HEK293T (cell line): ENCODE results near the gene AXIN2.

Experiments used
- CTCF ChIA-PET: fragments of 350-600 bp; formaldehyde crosslinking; extraction: SDS; loops from one replicate; lab custom pipeline; 2021; ENCODE audit warnings: antibody characterized with exemption, inconsistent platforms; lab: Yijun Ruan, JAX
- POLR2A ChIA-PET: fragments of 350-600 bp; formaldehyde crosslinking; extraction: SDS; loops from one replicate; lab custom pipeline; 2020; ENCODE audit warnings: antibody characterized with exemption, inconsistent platforms; lab: Yijun Ruan, JAX
- DNase-seq: peaks from one replicate; pipeline ENCODE4 v3.0.0; 2012; ENCODE audit warnings: mixed read lengths; ENCODE audit errors: extremely low spot score
- ARNT ChIP-seq: fragments of 450-650 bp; IDR thresholded peaks from 2 replicates; pipeline ENCODE4 v1.6.1; 2017; ENCODE audit warnings: mild to moderate bottlenecking
- BHLHE40 ChIP-seq: fragments of 450-650 bp; IDR thresholded peaks from 2 replicates; pipeline ENCODE4 v1.6.1; 2016; ENCODE audit warnings: mild to moderate bottlenecking, moderate library complexity, borderline replicate concordance
- CTBP1 ChIP-seq: fragments of 450-650 bp; IDR thresholded peaks from 2 replicates; pipeline ENCODE4 v1.6.1; 2016; ENCODE audit warnings: borderline replicate concordance
- ELF4 ChIP-seq: fragments of 450-650 bp; IDR thresholded peaks from 2 replicates; pipeline ENCODE4 v1.6.1; 2017; ENCODE audit warnings: antibody characterized with exemption
- FOXA1 ChIP-seq: fragments of 450-650 bp; IDR thresholded peaks from 2 replicates; pipeline ENCODE4 v1.6.1; 2016; ENCODE audit warnings: mild to moderate bottlenecking
- FOXK2 ChIP-seq: fragments of 450-650 bp; IDR thresholded peaks from 2 replicates; pipeline ENCODE4 v1.6.1; 2016; ENCODE audit warnings: mild to moderate bottlenecking
- FOXM1 ChIP-seq: fragments of 450-650 bp; IDR thresholded peaks from 2 replicates; pipeline ENCODE4 v1.6.1; 2017; ENCODE audit warnings: mild to moderate bottlenecking, borderline replicate concordance
- HDGF ChIP-seq: fragments of 450-650 bp; IDR thresholded peaks from 2 replicates; pipeline ENCODE4 v1.6.1; 2017; ENCODE audit warnings: antibody characterized with exemption, borderline replicate concordance
- L3MBTL2 ChIP-seq: fragments of 450-650 bp; conservative IDR thresholded peaks from 2 replicates; pipeline ENCODE4 v1.6.1; 2016; ENCODE audit warnings: mild to moderate bottlenecking
- LEF1 ChIP-seq: fragments of 450-650 bp; IDR thresholded peaks from 2 replicates; pipeline ENCODE4 v1.6.1; 2017; ENCODE audit warnings: mild to moderate bottlenecking, borderline replicate concordance
- NFRKB ChIP-seq: fragments of 450-650 bp; IDR thresholded peaks from 2 replicates; pipeline ENCODE4 v1.6.1; 2016; ENCODE audit warnings: mild to moderate bottlenecking, moderate library complexity
- SP1 ChIP-seq: fragments of 450-650 bp; IDR thresholded peaks from 2 replicates; pipeline ENCODE4 v1.6.1; 2017
- SUZ12 ChIP-seq: fragments of 450-650 bp; IDR thresholded peaks from 2 replicates; pipeline ENCODE4 v1.6.1; 2016; ENCODE audit warnings: mild to moderate bottlenecking
- TARDBP ChIP-seq: fragments of 450-650 bp; IDR thresholded peaks from 2 replicates; pipeline ENCODE4 v1.6.1; 2016
- ZNF384 ChIP-seq: fragments of 450-650 bp; IDR thresholded peaks from 2 replicates; pipeline ENCODE4 v1.6.1; 2016
- TF ChIP-seq, protein P1 (sequence below): fragments of 450-650 bp; IDR thresholded peaks from 2 replicates; pipeline ENCODE4 v1.6.1; 2016

Gene AXIN2

GRCh38 chr17:65600518-65600917 lies 39.1 kb upstream of the AXIN2 start:
- no peak for DNase-seq
- POLR2A ChIA-PET = no interaction called here
- no peak for TF ChIP-seq LEF1
- CTCF ChIA-PET = interaction anchor here (0.6 kb wide), 1 partner anchor 12 kb away, joined by 3 read pairs; no protein-coding TSS in a partner anchor

DNA sequence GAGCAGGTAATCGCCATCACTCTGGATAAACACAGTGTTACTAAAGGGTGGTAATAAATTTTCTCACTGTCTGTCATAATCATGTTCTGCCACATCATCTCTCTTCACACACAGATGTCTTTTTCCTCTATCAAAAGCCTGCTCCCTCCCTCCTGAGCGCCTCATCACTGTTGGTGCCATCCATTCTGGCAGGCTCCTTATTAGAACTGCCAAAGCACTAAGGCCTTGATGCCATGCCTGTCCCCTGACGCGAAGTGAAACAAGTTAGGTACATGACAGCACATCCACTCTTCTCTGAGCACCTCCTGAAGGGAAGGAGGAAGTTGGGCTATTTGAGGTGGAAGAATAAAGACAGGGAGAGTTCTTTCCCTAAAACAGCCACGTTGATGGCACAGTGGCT lies 38.2 kb upstream of the AXIN2 start:
- ChIA-PET CTCF (no interaction called here), POLR2A (no interaction called here)
- no peak for DNase-seq
- TF ChIP-seq, protein P1, sequence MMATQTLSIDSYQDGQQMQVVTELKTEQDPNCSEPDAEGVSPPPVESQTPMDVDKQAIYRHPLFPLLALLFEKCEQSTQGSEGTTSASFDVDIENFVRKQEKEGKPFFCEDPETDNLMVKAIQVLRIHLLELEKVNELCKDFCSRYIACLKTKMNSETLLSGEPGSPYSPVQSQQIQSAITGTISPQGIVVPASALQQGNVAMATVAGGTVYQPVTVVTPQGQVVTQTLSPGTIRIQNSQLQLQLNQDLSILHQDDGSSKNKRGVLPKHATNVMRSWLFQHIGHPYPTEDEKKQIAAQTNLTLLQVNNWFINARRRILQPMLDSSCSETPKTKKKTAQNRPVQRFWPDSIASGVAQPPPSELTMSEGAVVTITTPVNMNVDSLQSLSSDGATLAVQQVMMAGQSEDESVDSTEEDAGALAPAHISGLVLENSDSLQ = no peak
- TF ChIP-seq ARNT = no peak
- no peak for TF ChIP-seq TARDBP
- no peak for TF ChIP-seq L3MBTL2
- no peak for TF ChIP-seq ZNF384
- TF ChIP-seq SP1 = no peak
- TF ChIP-seq ELF4 = no peak
- TF ChIP-seq FOXA1 = no peak
- no peak for TF ChIP-seq NFRKB
- TF ChIP-seq LEF1 = no peak
- TF ChIP-seq SUZ12 = no peak
- TF ChIP-seq CTBP1 = no peak
- TF ChIP-seq FOXM1 = no peak
- TF ChIP-seq HDGF = no peak
- no peak for TF ChIP-seq BHLHE40
- no peak for TF ChIP-seq FOXK2

DNA sequence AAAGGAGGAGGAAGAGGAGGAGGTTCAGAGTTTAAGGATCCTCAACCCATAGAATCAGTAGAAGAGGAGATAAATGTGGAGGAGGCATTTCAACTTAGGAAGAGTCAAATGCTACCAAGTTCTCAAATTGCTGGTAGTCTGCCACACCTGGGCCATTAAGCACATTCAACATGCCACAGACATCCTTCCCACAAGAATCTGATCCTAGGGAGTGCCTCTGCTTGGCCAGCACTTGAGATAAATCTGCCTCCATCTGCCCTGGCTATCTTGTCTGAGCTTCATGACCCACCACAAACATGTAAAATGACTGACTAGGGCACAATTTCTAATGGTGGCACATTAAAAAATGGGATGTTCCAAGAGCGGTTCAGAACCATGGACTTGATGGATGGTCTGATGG lies 37.3 kb upstream of the AXIN2 start:
- no peak for TF ChIP-seq FOXM1
- no peak for TF ChIP-seq SUZ12
- TF ChIP-seq NFRKB = no peak
- TF ChIP-seq, protein P1 = no peak
- TF ChIP-seq BHLHE40 = no peak
- TF ChIP-seq FOXA1 = no peak
- no peak for TF ChIP-seq CTBP1
- ChIA-PET CTCF (no interaction called here), POLR2A (no interaction called here)
- DNase-seq = no peak

- DNase-seq = no peak
- CTCF ChIA-PET = no interaction called here
- POLR2A ChIA-PET = no interaction called here
- TF ChIP-seq BHLHE40 (no peak), L3MBTL2 (no peak), SP1 (no peak), LEF1 (no peak), TARDBP (no peak), CTBP1 (no peak), NFRKB (no peak), SUZ12 (no peak), ZNF384 (no peak), FOXA1 (no peak)
Measured at GRCh38 chr17:65595071-65595656, 33.7 kb upstream of the AXIN2 start.

- POLR2A ChIA-PET = no interaction called here
- CTCF ChIA-PET = no interaction called here
- TF ChIP-seq BHLHE40 (no peak), HDGF (no peak), L3MBTL2 (no peak), FOXM1 (no peak), ARNT (no peak), SUZ12 (no peak), CTBP1 (no peak), ZNF384 (no peak), TARDBP (no peak), FOXK2 (no peak), SP1 (no peak)
- TF ChIP-seq, protein P1 = no peak
- no peak for DNase-seq
Measured at GRCh38 chr17:65593855-65594845, 32.7 kb upstream of the AXIN2 start.

DNA sequence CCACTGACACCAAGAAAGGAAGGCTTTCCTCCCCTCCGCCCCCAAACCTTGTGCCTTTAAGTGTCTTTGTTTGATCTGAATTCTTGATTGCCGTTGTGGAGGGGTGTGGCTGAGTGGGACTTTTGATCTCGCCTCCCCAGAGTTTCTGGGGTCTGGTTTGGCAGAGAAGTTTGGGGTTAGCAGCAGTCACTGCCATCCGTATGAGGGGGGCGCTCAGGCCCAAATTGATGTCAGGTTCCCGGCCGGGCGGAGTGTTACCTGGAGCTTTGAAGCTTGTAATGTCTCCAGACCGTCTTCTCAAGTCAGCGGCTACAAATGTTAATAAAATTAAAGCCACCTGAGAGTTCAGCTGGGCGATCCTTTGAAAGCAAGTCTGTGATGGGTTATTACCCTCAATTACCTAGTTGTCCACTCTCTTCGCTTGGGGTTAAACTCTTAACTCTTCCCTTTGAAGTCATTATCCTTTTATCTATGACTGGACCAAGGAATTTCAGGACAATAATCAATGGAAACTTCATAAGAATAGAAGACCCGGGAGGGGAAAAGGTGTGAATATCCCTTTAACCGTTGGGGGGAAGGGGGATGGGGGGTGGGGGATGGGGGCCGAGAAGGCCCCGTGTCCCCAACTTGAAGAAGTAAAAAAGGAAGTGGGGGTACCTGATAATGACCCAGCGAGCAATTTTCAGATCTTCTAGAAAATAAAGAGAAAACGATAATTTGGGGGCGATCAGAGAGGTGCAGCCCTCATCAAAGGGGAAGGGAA lies 31.8 kb upstream of the AXIN2 start:
- TF ChIP-seq HDGF = no peak
- TF ChIP-seq ARNT = no peak
- ChIA-PET CTCF (no interaction called here), POLR2A (no interaction called here)
- no peak for DNase-seq
